ENCODE measurements around the gene CDC42EP1.

DNA sequence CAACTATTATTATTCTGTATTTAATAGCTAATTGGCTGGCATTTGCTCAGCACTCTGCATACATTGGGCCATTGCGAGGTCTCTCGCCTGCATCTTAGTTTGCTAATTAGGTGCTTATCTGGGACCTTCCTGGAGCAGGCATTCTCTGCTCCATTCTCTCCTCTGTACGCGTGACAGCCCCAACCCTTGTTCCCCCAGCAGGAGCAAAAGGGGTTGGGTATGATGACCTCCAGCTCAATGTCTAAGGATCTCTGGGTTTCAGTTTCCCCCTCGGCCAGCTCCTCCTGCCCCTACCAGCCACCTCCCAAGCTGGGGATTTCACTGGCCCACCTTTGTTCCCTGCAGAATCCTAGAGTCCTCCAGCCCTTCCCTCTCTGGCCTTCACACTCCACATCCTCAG lies 29.4 kb downstream of the CDC42EP1 start:
- TF ChIP-seq, protein P1, sequence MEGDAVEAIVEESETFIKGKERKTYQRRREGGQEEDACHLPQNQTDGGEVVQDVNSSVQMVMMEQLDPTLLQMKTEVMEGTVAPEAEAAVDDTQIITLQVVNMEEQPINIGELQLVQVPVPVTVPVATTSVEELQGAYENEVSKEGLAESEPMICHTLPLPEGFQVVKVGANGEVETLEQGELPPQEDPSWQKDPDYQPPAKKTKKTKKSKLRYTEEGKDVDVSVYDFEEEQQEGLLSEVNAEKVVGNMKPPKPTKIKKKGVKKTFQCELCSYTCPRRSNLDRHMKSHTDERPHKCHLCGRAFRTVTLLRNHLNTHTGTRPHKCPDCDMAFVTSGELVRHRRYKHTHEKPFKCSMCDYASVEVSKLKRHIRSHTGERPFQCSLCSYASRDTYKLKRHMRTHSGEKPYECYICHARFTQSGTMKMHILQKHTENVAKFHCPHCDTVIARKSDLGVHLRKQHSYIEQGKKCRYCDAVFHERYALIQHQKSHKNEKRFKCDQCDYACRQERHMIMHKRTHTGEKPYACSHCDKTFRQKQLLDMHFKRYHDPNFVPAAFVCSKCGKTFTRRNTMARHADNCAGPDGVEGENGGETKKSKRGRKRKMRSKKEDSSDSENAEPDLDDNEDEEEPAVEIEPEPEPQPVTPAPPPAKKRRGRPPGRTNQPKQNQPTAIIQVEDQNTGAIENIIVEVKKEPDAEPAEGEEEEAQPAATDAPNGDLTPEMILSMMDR (IDR thresholded peaks at IDR 0.05), result no peak
- TF ChIP-seq POLR2A (IDR thresholded peaks at IDR 0.05), result no peak
